Vagina (tissue), 2 donors: ENCODE data around the gene NAA80. TPM values are rescaled to one million over a fixed set of nuclear protein-coding genes. Genes with fewer than 3 reads are reported as not detected.

Experiments
- DNase-seq, 2 donors: peaks; one replicate each; pipeline ENCODE4 v3.0.0-alpha.2; 2017; ENCODE audit errors: extremely low spot score in 2 of 2
- H3K27ac ChIP-seq: fragments of 200-600 bp; sonication (generic); one replicate; pipeline ENCODE4 v1.5.1; 2019
- H3K27me3 ChIP-seq: fragments of 200-600 bp; sonication (generic); one replicate; pipeline ENCODE4 v1.5.1; 2019
- H3K36me3 ChIP-seq, 2 donors: fragments of 200-600 bp; sonication (generic); one replicate each; pipeline ENCODE4 v1.5.1; 2017 to 2019
- H3K4me1 ChIP-seq: fragments of 200-600 bp; sonication (generic); one replicate; pipeline ENCODE4 v1.5.1; 2019
- H3K4me3 ChIP-seq, 2 donors: fragments of 200-600 bp; sonication (generic); 1 replicate in 1 of 2; 2 replicates in 1 of 2; pipeline ENCODE4 v1.5.1; 2016 to 2019
- H3K9me3 ChIP-seq: fragments of 200-600 bp; sonication (generic); one replicate; pipeline ENCODE4 v1.5.1; 2019
- CTCF ChIP-seq, 3 experiments: fragments of 450-650 bp in 2 of 3; fragments of 200-600 bp in 1 of 3; sonication (generic) in 1 of 3; IDR thresholded peaks; one replicate each; pipeline ENCODE4 v1.5.1; 2017 to 2019; ENCODE audit warnings: antibody characterized with exemption in 3 of 3, mild to moderate bottlenecking in 2 of 3, moderate library complexity in 2 of 3
- POLR2A ChIP-seq, 2 donors: fragments of 450-650 bp; IDR thresholded peaks; one replicate each; pipeline ENCODE4 v1.6.1; 2017; ENCODE audit warnings: antibody characterized with exemption in 2 of 2, mild to moderate bottlenecking in 2 of 2, moderate library complexity in 2 of 2
- POLR2AphosphoS5 ChIP-seq, 2 donors: sonication (generic); formaldehyde crosslinking; IDR thresholded peaks; one replicate each; pipeline ENCODE4 v1.9.0; 2017; ENCODE audit warnings: antibody characterized with exemption in 2 of 2, mild to moderate bottlenecking in 2 of 2, low read depth in 1 of 2; ENCODE audit not compliant: insufficient read depth in 1 of 2
- intact Hi-C: fragments of 100-400 bp; cut with DNase I; formaldehyde crosslinking; loops from one replicate; pipeline ENCODE4 v1.15.1; 2023
- total RNA-seq: library from RNA; depleted of rRNA; stranded (reverse); fragments of >200 nt; gene quantifications from one replicate; pipeline ENCODE4 v1.2.3, GENCODE V29; 2016

NAA80 gene
- total RNA-seq, 1 donor from 2014 or later = 10.1 TPM

GRCh38 chr3:50292159-50293078 is 6.8 kb downstream of the NAA80 start, which contains the start of gene IFRD2:
TSS of gene IFRD2 (minus strand) at chr3:50292429. CDS start at chr3:50292274, 155 bp downstream.
- Histone ChIP-seq H3K9me3 (no peaks in the 10 kb centered on the region), H3K27me3 (no peaks in the 10 kb centered on the region), H3K4me1 (peaks cover 29% of the 10 kb centered on the region), H3K4me3 (peak within 1 kb of the TSS; percentile 77 to 84), H3K27ac (peak within 1 kb of the TSS; percentile 68), H3K36me3 (peaks cover 0 to 34% of the 10 kb centered on the region in 2 donors)
- TF ChIP-seq POLR2A (IDR thresholded peaks at IDR 0.05) = peak in 1 of 2 donors; percentile 41
- peak; percentile 83 to 99 for TF ChIP-seq POLR2AphosphoS5 (IDR thresholded peaks at IDR 0.05; ENCODE audit: insufficient read depth in 1 of 2, low read depth in 1 of 2)
- peak in 1 of 3 experiments; percentile 14 for TF ChIP-seq CTCF (IDR thresholded peaks at IDR 0.05)
- peak in 1 of 2 donors; percentile 98 for DNase-seq
- intact Hi-C loops = no loop called here

- intact Hi-C loops = no loop called here
- H3K27me3 ChIP-seq = no peaks in the 10 kb centered on the region
- peaks cover 0 to 41% of the 10 kb centered on the region in 2 donors for H3K36me3 ChIP-seq
- peaks cover 27% of the 10 kb centered on the region for H3K4me1 ChIP-seq
- H3K9me3 ChIP-seq = no peaks in the 10 kb centered on the region
- TF ChIP-seq POLR2A (IDR thresholded peaks at IDR 0.05) = no peak
- TF ChIP-seq POLR2AphosphoS5 (IDR thresholded peaks at IDR 0.05; ENCODE audit: insufficient read depth in 1 of 2, low read depth in 1 of 2) = no peak
- no peak for TF ChIP-seq CTCF (IDR thresholded peaks at IDR 0.05)
- no peak for DNase-seq
- H3K4me3 ChIP-seq = no peak overlapping the region
- H3K27ac ChIP-seq = no peak overlapping the region
These were observed 9.0 kb downstream of the NAA80 start for GRCh38 chr3:50290161-50290641.

- Histone ChIP-seq H3K27me3 (no peaks in the 10 kb centered on the region), H3K9me3 (no peaks in the 10 kb centered on the region), H3K4me3 (no peak overlapping the region), H3K36me3 (peaks cover 0 to 41% of the 10 kb centered on the region in 2 donors), H3K4me1 (peaks cover 27% of the 10 kb centered on the region), H3K27ac (no peak overlapping the region)
- no peak for DNase-seq
- TF ChIP-seq CTCF (IDR thresholded peaks at IDR 0.05) (no peak), POLR2AphosphoS5 (IDR thresholded peaks at IDR 0.05; ENCODE audit: insufficient read depth in 1 of 2, low read depth in 1 of 2) (no peak), POLR2A (IDR thresholded peaks at IDR 0.05) (no peak)
- intact Hi-C loops = no loop called here
These were observed 10.1 kb downstream of the NAA80 start for GRCh38 chr3:50289130-50289529.

- no peaks in the 10 kb centered on the region for H3K27me3 ChIP-seq
- no peak overlapping the region for H3K27ac ChIP-seq
- H3K4me3 ChIP-seq = no peak overlapping the region
- TF ChIP-seq POLR2A (IDR thresholded peaks at IDR 0.05) (no peak), CTCF (IDR thresholded peaks at IDR 0.05) (no peak), POLR2AphosphoS5 (IDR thresholded peaks at IDR 0.05; ENCODE audit: insufficient read depth in 1 of 2, low read depth in 1 of 2) (no peak)
- H3K36me3 ChIP-seq = peaks cover 0 to 41% of the 10 kb centered on the region in 2 donors
- no peak for DNase-seq
- peaks cover 27% of the 10 kb centered on the region for H3K4me1 ChIP-seq
- no peaks in the 10 kb centered on the region for H3K9me3 ChIP-seq
- intact Hi-C loops = no loop called here
These were observed 10.7 kb downstream of the NAA80 start for GRCh38 chr3:50288387-50289007.
